GM18867 (cell line): Measurements from ENCODE around the gene RCVRN.

ENCODE experiments used
- ATAC-seq: cut with Tn5 transposase; IDR thresholded peaks from one replicate; pipeline ENCODE4 v1.9.1; 2021; ENCODE audit warnings: mild to moderate bottlenecking, moderate library complexity; ENCODE audit not compliant: unreplicated experiment

Gene RCVRN

DNA sequence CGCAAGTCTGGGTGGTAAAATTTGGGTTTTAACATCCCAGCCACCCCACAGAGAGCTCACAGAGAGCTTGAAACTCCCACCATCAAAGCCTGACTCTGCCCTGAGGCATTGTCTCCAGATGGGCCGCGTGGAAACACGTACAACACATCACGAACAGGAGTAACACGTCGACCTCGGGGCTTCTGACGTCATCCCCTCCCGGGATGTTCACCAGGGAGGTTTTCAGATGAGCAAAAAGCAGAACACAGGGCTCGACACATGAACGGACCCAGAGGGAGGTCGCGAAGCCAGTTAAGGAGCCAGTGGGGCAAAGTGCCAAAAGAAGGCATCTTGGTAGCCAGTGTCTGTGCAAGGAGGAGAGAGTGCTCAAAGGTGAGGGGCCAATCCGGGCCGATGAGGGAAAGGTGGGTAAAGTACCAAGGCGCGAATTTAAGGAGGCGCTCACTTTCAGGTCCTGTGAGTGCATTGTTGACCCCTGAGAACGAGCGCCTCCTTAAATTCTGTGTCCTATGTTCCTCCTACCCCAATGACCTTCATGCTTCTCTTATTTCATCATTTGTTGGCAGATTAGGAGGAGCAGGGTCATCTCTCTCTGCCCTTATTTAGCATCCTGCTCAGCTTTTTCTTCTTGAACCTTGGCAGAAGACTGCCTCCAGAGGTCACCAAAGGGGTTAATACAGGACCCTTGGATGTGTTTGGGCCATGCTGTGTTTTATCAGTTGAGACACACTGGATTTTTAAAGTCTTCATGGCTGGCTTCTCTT lies 5.6 kb downstream of the RCVRN start:
- no peak for ATAC-seq

DNA sequence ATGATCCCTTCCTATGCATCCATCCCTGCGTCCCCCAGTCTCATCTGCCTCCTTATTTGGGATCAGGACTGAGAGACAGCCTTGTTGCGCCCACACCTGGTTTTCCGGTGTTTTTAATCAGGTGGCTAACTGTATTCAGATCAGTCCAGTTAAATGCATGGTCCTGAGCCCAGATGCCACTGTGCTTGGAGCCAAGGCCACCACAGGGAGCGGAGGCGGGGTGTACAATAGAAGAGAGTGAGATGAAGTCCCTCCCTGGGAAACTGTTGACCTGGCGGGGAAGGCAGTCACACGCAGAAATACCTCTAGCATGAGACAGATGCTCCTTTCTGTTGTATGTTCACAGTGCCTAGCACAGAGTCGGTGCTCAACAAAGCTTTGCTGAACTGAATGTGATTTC lies 6.3 kb downstream of the RCVRN start:
- ATAC-seq = no peak

GRCh38 chr17:9897372-9897968 lies 7.6 kb downstream of the RCVRN start:
- ATAC-seq = no peak

DNA sequence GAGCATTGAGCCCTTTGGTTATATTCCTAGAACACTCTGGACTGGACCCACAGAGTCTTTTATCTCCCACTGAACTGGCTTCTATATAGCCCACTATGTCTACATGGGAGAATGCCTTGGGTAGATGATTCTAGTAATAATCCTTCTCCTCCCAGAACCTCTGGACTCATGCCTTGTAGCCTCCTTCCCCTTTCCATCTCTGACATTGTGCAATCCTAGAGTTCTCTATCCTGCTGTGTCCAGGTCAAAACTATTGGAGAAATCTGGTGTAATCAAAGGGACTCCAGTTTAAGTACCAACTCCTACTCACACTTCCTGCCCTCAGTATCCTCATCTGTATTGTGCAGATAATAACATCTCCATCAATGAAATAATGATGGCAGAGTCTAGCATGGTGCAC lies 9.1 kb downstream of the RCVRN start:
- no peak for ATAC-seq

DNA sequence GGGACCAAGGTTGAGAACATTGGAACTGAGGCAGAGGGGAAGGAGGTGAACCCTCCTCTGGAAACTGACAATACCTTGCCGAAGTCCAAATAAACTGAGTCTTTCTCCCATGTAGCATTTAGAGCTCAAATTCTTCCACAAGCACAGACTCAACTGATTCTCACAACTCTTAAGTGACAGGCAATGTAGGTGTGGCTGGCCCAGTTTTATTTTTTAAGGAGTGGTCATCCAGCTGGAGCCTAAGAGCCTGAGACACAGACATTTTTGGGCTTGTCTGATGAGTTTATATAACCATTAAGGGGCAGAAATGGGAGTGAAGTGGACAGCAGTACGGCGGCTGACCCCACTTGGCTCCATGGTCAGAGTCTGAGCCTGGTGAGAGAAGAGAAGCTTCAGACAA lies 10.8 kb downstream of the RCVRN start:
- ATAC-seq = no peak

DNA sequence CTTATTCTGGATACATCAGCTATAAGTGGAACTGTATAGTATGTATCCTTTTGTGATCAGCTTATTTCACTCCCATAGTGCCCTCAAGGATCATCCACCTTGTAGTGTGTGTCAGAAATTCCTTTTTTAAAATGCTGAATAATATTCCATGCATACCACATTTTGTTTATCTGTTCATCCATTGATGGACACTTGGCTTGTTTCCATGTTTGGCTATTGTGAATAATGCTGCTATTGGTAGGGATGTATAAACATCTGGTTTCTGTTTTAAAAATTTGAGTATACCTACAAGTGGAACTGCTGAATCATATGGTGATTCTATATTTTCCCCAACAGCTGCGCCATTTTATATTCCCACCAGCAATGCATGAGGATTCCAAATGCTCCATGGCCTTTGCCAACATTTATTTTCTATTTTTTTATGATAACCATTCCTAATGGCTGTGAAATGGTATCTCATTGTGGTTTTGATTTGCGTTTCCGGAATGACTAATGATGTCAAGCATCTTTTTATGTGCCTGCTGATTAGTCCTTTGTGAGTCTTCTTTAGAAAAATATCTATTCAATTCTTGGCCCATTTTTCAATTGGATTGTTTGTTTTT lies 11.6 kb downstream of the RCVRN start:
- no peak for ATAC-seq

- no peak for ATAC-seq
These were observed 14.9 kb downstream of the RCVRN start for GRCh38 chr17:9890124-9890523.

DNA sequence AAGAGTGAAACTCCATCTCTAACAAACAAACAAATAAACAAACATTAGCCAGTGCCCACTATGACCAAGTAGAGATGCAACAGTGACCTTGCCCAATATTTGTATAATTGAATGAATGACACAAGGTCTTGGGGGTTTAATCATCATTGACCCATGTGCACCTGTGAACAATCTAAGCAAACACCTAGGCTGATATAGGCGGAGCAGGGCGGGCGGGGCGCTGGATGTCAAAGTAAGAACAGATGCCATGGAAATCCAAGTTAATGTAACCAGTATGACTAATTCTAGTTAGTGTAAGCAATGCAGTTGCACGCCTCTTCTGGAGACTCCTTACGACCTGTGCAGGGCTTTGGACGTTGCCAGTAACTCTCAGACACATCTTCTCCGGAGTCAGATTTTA lies 17.6 kb downstream of the RCVRN start:
- ATAC-seq = no peak

GRCh38 chr17:9886141-9886930 lies 18.7 kb downstream of the RCVRN start:
- no peak for ATAC-seq

- ATAC-seq = no peak
These were observed 21.6 kb downstream of the RCVRN start for GRCh38 chr17:9883451-9883850.

- ATAC-seq = no peak
These were observed 24.5 kb downstream of the RCVRN start for GRCh38 chr17:9880582-9880999.

DNA sequence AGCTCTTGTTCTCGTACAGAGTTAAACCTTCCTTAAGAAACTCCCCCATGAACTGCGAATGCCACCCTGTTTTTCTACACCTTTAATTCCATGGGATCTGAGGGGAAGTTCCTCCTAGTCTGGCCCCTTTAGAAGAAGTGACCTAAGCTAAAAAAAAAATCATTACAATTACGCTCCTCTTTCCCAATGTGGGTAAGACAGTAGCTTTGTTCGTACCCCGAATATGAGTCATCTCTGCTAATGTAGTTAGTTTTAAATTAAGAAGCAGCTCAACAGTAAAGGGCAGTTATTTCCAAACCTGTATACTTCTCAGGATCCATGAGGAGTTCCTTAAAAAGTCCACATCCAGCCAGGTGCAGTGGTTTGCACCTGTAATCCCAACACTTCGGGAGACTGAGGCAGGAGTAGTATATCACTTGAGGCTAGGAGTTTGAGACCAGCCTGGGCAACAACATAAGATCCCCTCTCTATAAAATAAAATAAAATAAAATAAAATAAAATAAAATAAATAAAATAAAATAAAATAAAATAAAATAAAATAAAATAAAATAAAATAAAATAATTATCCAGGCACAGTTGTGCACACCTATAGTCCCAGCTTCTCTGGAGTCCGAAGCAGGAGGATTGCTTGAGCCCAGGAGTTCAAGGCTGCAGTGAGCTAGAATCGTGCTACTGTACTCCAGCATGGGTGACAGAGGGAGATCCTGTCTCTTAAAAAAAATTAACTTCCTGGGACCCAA lies 26.1 kb downstream of the RCVRN start:
- no peak for ATAC-seq

GRCh38 chr17:9878356-9878755 lies 26.7 kb downstream of the RCVRN start:
- no peak for ATAC-seq

- no peak for ATAC-seq
These were observed 29.6 kb downstream of the RCVRN start for GRCh38 chr17:9875441-9875840.

DNA sequence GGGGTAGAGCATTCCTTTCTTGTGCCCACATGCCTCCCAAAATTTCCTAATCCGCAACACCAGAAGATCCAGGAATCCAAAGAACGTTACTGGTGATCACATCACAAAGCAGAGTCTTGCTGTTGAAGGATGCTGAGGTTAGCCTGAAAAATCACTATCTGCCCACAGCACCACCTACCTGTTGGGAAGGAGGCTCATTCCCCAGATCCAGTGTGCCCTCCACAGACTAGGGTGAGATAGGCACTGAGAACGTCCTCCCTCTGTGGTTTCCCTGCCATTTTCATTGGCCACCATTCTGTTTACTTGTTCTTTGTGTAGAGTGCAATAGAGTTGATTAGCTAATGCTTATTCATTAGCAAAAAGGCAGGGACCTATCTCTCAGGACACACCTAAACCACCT lies 30.3 kb downstream of the RCVRN start:
- ATAC-seq = no peak

GRCh38 chr17:9872852-9873251 lies 32.2 kb downstream of the RCVRN start:
- ATAC-seq = no peak

GRCh38 chr17:9868552-9868951 lies 36.5 kb downstream of the RCVRN start:
- ATAC-seq = no peak

GRCh38 chr17:9865586-9865985 lies 39.5 kb downstream of the RCVRN start:
- ATAC-seq = no peak

- ATAC-seq = no peak
These were observed 42.1 kb downstream of the RCVRN start for GRCh38 chr17:9862949-9863348.

DNA sequence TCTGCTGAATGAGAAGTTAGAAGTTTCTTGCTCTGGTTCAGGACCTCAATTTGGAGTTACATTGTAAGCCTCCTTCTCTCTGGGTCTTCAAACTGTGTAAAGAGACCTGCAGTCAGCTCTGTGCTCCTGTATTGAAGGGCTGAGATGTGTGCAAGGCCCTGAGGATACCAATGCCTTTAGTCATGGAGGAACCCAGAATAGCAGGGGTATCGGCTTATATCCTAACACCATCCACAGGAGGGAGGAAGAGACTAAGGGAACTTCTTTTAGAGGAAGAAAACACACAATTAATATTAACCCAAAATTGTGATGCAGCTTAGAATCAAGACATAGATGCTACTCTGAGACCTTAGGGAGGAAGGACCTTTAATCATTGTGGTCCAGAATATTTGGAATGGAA lies 42.9 kb downstream of the RCVRN start:
- ATAC-seq = no peak

DNA sequence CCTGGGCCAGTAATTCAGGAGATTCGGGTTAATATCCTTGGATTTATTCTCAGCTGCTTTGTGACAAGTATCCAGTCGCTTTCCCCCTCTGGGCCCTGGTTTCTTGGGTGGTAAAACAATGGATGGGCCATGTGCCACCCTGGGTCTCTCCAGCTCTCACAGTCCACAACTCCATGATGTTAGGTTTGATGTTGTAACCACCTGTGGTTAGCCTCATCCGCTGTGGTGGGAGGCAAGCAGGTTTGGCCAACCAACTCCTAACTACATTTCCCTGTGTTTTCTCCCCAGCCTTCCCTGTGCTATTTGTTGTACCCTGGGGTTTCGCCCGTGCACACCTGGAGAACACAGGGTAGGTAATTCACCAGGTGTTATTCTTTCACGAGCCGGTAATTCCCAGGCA lies 44.2 kb downstream of the RCVRN start:
- no peak for ATAC-seq
